ENCODE data around the gene VPS26A.

GRCh38 chr10:69093933-69094332 is 30.0 kb upstream of the VPS26A start:
- no peak for TF ChIP-seq JUN (CRISPR knock-in tag; IDR thresholded peaks at IDR 0.05)
- TF ChIP-seq CTCF (IDR thresholded peaks at IDR 0.05): no peak
- TF ChIP-seq SMAD3 (CRISPR knock-in tag; IDR thresholded peaks at IDR 0.05; ENCODE audit: borderline replicate concordance): no peak
- no peak for TF ChIP-seq ETV6 (CRISPR knock-in tag; IDR thresholded peaks at IDR 0.05)
- no peak for TF ChIP-seq GABPB1 (CRISPR knock-in tag; IDR thresholded peaks at IDR 0.05)
- TF ChIP-seq AFF4 (CRISPR knock-in tag; IDR thresholded peaks at IDR 0.05; ENCODE audit: borderline replicate concordance): no peak
- no peak for TF ChIP-seq SP1 (CRISPR knock-in tag; conservative IDR thresholded peaks at IDR 0.05)
- no peak for TF ChIP-seq NR2C2 (CRISPR knock-in tag; IDR thresholded peaks at IDR 0.05)
- no peak for TF ChIP-seq SOX15 (CRISPR knock-in tag; IDR thresholded peaks at IDR 0.05)
